Measurements from ENCODE around the gene CHD9NB. TPM values are rescaled to one million over a fixed set of nuclear protein-coding genes. Genes with fewer than 3 reads are reported as not detected.

The CHD9NB gene
- total and polyA plus RNA-seq, 9 of the 15 experiments (the other 6 are each of a cell fraction or from before 2014, with no cell fraction given) = 0.06 to 0.10 (median 0.07) TPM; not detected in 6

- TF ChIP-seq ZNF512 (tag; IDR thresholded peaks at IDR 0.05) (no peak), NRF1 (conservative IDR thresholded peaks at IDR 0.05 in 1 of 2, IDR thresholded peaks at IDR 0.05 in 1 of 2) (peak; percentile 87 to 89), SPI1 (IDR thresholded peaks at IDR 0.05; ENCODE audit: borderline replicate concordance, low read depth, low read length) (0 out of 2 replicates have a peak, but pooled peaks have one; percentile 35), TRIM24 (IDR thresholded peaks at IDR 0.05) (no peak), CBX3 (IDR thresholded peaks at IDR 0.05; ENCODE audit: borderline replicate concordance in 1 of 2, low read length in 2 of 2) (peak in 1 of 2 experiments; percentile 38; a peak in 1 of 3 replicates), ATF6 (CRISPR knock-in tag; IDR thresholded peaks at IDR 0.05) (peak; percentile 18; the same call in 1 of the 2 replicates), MNT (conservative IDR thresholded peaks at IDR 0.05) (peak; percentile 88 to 91), LEF1 (IDR thresholded peaks at IDR 0.05) (no peak), PHB (CRISPR knock-in tag; IDR thresholded peaks at IDR 0.05) (0 out of 2 replicates have a peak, but pooled peaks have one; percentile 40), PTTG1 (tag; IDR thresholded peaks at IDR 0.05; ENCODE audit: low read depth) (no peak), MED1 (CRISPR knock-in tag; IDR thresholded peaks at IDR 0.05; ENCODE audit: borderline replicate concordance) (no peak), RBBP5 (IDR thresholded peaks at IDR 0.05; ENCODE audit: borderline replicate concordance, insufficient read depth, low read length, poor library complexity, severe bottlenecking) (peak; percentile 76), SLC30A9 (CRISPR knock-in tag; IDR thresholded peaks at IDR 0.05) (no peak), SAP30 (IDR thresholded peaks at IDR 0.05; ENCODE audit: borderline replicate concordance, insufficient read depth, low read depth, low read length, poor library complexity, severe bottlenecking) (peak; percentile 66), CSDE1 (IDR thresholded peaks at IDR 0.05) (no peak), EHMT2 (IDR thresholded peaks at IDR 0.05) (no peak), TAF9B (IDR thresholded peaks at IDR 0.05; ENCODE audit: partially characterized antibody) (no peak), SUPT5H (IDR thresholded peaks at IDR 0.05) (peak; percentile 44), POLR2B (IDR thresholded peaks at IDR 0.05; ENCODE audit: low read depth, partially characterized antibody) (no peak), ZNF589 (CRISPR knock-in tag; IDR thresholded peaks at IDR 0.05; ENCODE audit: low read depth) (peak; percentile 46; the same call in 1 of the 2 replicates), CC2D1A (IDR thresholded peaks at IDR 0.05) (no peak), GTF2B (IDR thresholded peaks at IDR 0.05; ENCODE audit: extremely low read depth, insufficient read length) (no peak), TCFL5 (CRISPR knock-in tag; conservative IDR thresholded peaks at IDR 0.05) (no peak)
Measured at GRCh38 chr16:53054670-53055485, 2.2 kb upstream of the CHD9NB start, which contains the start of gene CHD9 (continued).

Measured in K562 (cell line).